PC-9 (cell line): ENCODE data around the gene XRCC3. TPM values are rescaled to one million over a fixed set of nuclear protein-coding genes. Genes with fewer than 3 reads are reported as not detected.
A peak's percentile ranks its signal among the peaks of the same experiment; 100 is the strongest.

Source experiments
- BruUV-seq: library from RNA; stranded (reverse); fragments of 400-500 nt; replicated peaks from 2 replicates; lab custom pipeline; 2021; lab: Mats Ljungman, UMichigan
- CTCF ChIA-PET: fragments of 300-600 bp; sonication (Branson Sonifier 250); formaldehyde crosslinking; loops from one replicate; lab custom pipeline; 2022; ENCODE audit warnings: antibody characterized with exemption; lab: Charles Lee
- POLR2A ChIA-PET: fragments of 300-600 bp; sonication (Branson Sonifier 250); formaldehyde crosslinking; loops from one replicate; lab custom pipeline; 2022; ENCODE audit warnings: antibody characterized with exemption; ENCODE audit not compliant: unreplicated experiment; lab: Charles Lee
- DNase-seq, 2 experiments: peaks; one replicate each; pipeline versions ENCODE4 v3.0.0 to v3.0.0-alpha.2; 2015 to 2022; ENCODE audit warnings: mixed read lengths in 1 of 2
- H2AFZ ChIP-seq: fragments of 200-600 bp; sonication (generic); 2 replicates; pipeline ENCODE4 v1.8.1; 2017; ENCODE audit warnings: antibody characterized with exemption
- H3F3A ChIP-seq: fragments of 200-600 bp; sonication (generic); 2 replicates; pipeline ENCODE4 v1.8.1; 2017; ENCODE audit warnings: antibody characterized with exemption, mild to moderate bottlenecking, low read depth; ENCODE audit not compliant: insufficient read depth
- H3K27ac ChIP-seq: fragments of 200-600 bp; sonication (generic); 2 replicates; pipeline ENCODE4 v1.6.1; 2016; ENCODE audit warnings: mixed run types
- H3K27me3 ChIP-seq: fragments of 200-600 bp; sonication (generic); 2 replicates; pipeline ENCODE4 v1.6.1; 2016; ENCODE audit warnings: low read depth, mixed run types; ENCODE audit not compliant: insufficient read depth
- H3K36me3 ChIP-seq: fragments of 200-600 bp; sonication (generic); 2 replicates; pipeline ENCODE4 v1.6.1; 2016; ENCODE audit warnings: low read depth, mixed run types
- H3K4me1 ChIP-seq: fragments of 200-600 bp; sonication (generic); replicated peaks from 2 replicates; pipeline ENCODE4 v1.6.1; 2016; ENCODE audit warnings: mixed run types; ENCODE audit not compliant: insufficient read depth
- H3K4me2 ChIP-seq: fragments of 200-600 bp; sonication (generic); 2 replicates; pipeline ENCODE4 v1.6.1; 2017; ENCODE audit warnings: mixed run types
- H3K4me3 ChIP-seq: fragments of 200-600 bp; sonication (generic); 2 replicates; pipeline ENCODE4 v1.6.1; 2016; ENCODE audit warnings: mixed run types
- H3K79me2 ChIP-seq: fragments of 200-600 bp; sonication (generic); 2 replicates; pipeline ENCODE4 v1.6.1; 2017; ENCODE audit warnings: low read depth, mixed run types
- H3K9me2 ChIP-seq: fragments of 200-600 bp; sonication (generic); 2 replicates; pipeline ENCODE4 v1.8.1; 2017; ENCODE audit warnings: mild to moderate bottlenecking; ENCODE audit not compliant: insufficient read depth
- H3K9me3 ChIP-seq: fragments of 200-600 bp; sonication (generic); 2 replicates; pipeline ENCODE4 v1.8.1; 2016; ENCODE audit warnings: low read depth; ENCODE audit not compliant: insufficient read depth
- H4K20me1 ChIP-seq: fragments of 200-600 bp; sonication (generic); 2 replicates; pipeline ENCODE4 v1.8.1; 2017; ENCODE audit not compliant: insufficient read depth
- EZH2 ChIP-seq: fragments of 200-600 bp; sonication (generic); IDR thresholded peaks from 2 replicates; pipeline ENCODE4 v1.8.0; 2017; ENCODE audit warnings: antibody characterized with exemption, low read depth
- intact Hi-C: fragments of 100-400 bp; cut with micrococcal nuclease; formaldehyde crosslinking; loops from one replicate; pipeline ENCODE4 v1.10.0; 2022; ENCODE audit not compliant: unreplicated experiment
- total RNA-seq: library from RNA; stranded (reverse); gene quantifications from 2 replicates; pipeline ENCODE4 v1.2.3, GENCODE V29; 2021
- TF ChIP-seq, protein P1 (sequence below): fragments of 200-600 bp; sonication (generic); conservative IDR thresholded peaks from 2 replicates; pipeline ENCODE4 v1.6.1; 2017; ENCODE audit warnings: mixed run types, antibody characterized with exemption, mild to moderate bottlenecking, moderate library complexity

XRCC3 gene
- total RNA-seq, 1 experiment from 2014 or later = 65.1 TPM

GRCh38 chr14:103716899-103717411 is 1.7 kb upstream of the XRCC3 start:
- BruUV-seq = no TSS peak
- no peak overlapping the region for H3K27ac ChIP-seq
- no peaks in the 10 kb centered on the region for H3K9me2 ChIP-seq
- H3K79me2 ChIP-seq = peaks cover 78% of the 10 kb centered on the region
- intact Hi-C loops = no loop called here
- ChIA-PET POLR2A (interaction anchor here (0.7 kb wide), 1 partner anchor 43 kb away, joined by 8 read pairs; no protein-coding TSS in a partner anchor), CTCF (no interaction called here)
- H3K27me3 ChIP-seq = no peaks in the 10 kb centered on the region
- peak overlapping the region; percentile 91 for H3K4me2 ChIP-seq
- DNase-seq = no peak
- H3K4me3 ChIP-seq = peak overlapping the region; percentile 79
- no peak for TF ChIP-seq EZH2
- TF ChIP-seq, protein P1, sequence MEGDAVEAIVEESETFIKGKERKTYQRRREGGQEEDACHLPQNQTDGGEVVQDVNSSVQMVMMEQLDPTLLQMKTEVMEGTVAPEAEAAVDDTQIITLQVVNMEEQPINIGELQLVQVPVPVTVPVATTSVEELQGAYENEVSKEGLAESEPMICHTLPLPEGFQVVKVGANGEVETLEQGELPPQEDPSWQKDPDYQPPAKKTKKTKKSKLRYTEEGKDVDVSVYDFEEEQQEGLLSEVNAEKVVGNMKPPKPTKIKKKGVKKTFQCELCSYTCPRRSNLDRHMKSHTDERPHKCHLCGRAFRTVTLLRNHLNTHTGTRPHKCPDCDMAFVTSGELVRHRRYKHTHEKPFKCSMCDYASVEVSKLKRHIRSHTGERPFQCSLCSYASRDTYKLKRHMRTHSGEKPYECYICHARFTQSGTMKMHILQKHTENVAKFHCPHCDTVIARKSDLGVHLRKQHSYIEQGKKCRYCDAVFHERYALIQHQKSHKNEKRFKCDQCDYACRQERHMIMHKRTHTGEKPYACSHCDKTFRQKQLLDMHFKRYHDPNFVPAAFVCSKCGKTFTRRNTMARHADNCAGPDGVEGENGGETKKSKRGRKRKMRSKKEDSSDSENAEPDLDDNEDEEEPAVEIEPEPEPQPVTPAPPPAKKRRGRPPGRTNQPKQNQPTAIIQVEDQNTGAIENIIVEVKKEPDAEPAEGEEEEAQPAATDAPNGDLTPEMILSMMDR = no peak
- peak overlapping the region; percentile 75; the same call in 1 of the 2 replicates for H2AFZ ChIP-seq
- H3K36me3 ChIP-seq = no peaks in the 10 kb centered on the region
- peaks cover 30% of the 10 kb centered on the region for H3K4me1 ChIP-seq
- peaks cover 33% of the 10 kb centered on the region; the same call in 1 of the 2 replicates for H3F3A ChIP-seq
- no peaks in the 10 kb centered on the region for H3K9me3 ChIP-seq
- peaks cover 25% of the 10 kb centered on the region for H4K20me1 ChIP-seq

DNA sequence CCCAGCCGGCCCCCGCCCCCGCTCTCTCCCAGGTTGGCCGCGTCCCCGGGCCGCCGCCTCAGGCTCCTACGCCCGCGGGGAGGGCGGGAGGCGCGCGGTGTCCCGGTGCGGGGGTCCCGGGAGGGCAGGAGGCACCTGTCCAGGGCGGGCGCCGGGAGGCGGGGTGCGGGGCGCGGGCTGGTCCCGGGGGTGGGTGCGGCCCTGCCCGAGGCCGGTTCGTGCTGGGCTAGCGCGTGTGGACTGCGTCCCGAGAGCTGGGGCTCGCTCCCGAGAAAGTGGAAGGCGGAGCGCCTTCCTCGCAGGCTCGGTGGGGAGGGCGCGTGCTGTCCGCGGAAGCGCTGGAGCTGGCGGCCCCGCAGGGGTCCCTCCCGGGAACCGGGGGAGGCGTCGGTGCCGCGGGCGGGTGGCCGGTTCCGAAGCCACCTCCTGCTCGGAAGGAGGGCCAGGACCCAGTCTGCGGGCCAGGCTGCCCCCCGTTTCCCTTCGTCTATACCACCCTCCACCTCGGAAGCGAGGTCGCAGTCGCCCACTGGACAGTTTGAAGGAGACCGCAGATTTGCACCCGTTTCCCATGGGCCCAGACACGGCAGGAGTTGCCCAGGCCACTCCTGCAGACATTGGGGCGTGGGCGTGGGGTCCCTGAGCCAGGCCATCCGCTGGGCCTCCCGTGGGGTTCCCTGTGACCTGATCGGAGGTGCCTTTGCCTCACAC is 995 bp upstream of the XRCC3 start:
- Histone ChIP-seq H3K4me1 (peaks cover 23% of the 10 kb centered on the region), H3K9me3 (no peaks in the 10 kb centered on the region), H3K4me3 (peak overlapping the region; percentile 79), H3F3A (peaks cover 28% of the 10 kb centered on the region; the same call in 1 of the 2 replicates), H3K4me2 (peak overlapping the region; percentile 91), H2AFZ (peak overlapping the region; percentile 75), H3K27me3 (no peaks in the 10 kb centered on the region), H3K79me2 (peaks cover 74% of the 10 kb centered on the region), H4K20me1 (peaks cover 20% of the 10 kb centered on the region), H3K27ac (no peak overlapping the region), H3K36me3 (no peaks in the 10 kb centered on the region), H3K9me2 (no peaks in the 10 kb centered on the region)
- POLR2A ChIA-PET = interaction anchor here (0.6 to 1.0 kb wide), 5 partner anchors 11 to 140 kb away, joined by 3 to 19 read pairs (median 4); no protein-coding TSS in a partner anchor
- DNase-seq = peak in 1 of 2 experiments; percentile 47
- intact Hi-C loops = no loop called here
- BruUV-seq = no TSS peak
- CTCF ChIA-PET = interaction anchor here (0.7 kb wide), 2 partner anchors 10 to 295 kb away, joined by 3 to 6 read pairs; no protein-coding TSS in a partner anchor
- no peak for TF ChIP-seq EZH2
- TF ChIP-seq, protein P1 = no peak

DNA sequence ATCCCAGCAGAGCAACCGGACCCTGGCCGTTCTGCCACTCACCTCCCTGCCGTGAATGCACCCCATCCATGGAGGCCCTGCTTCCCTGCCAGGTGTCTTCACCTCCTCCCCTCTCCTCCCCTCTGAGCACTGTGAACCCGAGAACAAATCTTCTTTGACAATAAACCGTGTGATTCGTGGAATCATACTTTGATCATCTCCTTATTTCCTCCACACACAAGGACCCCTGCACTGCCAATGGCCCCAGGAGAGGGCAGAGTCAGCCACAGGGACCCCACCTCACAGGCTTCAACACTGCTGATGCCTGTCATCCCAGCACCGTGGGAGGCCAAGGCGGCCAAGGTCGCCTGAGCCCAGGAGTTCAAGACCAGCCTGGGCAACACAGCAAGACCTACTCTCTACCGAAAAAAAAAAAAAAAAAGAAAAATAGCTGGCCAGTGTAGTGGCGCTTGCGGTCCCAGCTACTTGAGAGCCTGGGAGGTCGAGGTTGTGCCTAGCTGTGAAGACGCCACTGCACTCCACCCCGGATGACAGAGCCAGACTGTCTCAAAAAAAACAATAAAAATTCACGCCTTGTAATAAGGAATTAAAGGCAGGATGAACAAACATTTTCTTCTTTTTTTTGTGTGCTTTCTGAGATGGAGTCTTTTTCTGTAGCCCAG is 1.1 kb downstream of the XRCC3 start:
- H3K4me1 ChIP-seq = peaks cover 24% of the 10 kb centered on the region
- H3K4me3 ChIP-seq = peak overlapping the region; percentile 69
- H3K27ac ChIP-seq = peak overlapping the region; percentile 36; the same call in 1 of the 2 replicates
- H2AFZ ChIP-seq = no peak overlapping the region
- TF ChIP-seq, protein P1 = no peak
- TF ChIP-seq EZH2 = no peak
- intact Hi-C loops = loop anchor here (2.0 kb wide), 1 partner anchor 85 kb away; the partner anchor contains the start of gene KLC1
- H4K20me1 ChIP-seq = peaks cover 6% of the 10 kb centered on the region; the same call in 1 of the 2 replicates
- H3K9me3 ChIP-seq = no peaks in the 10 kb centered on the region
- peaks cover 43% of the 10 kb centered on the region; the same call in 1 of the 2 replicates for H3F3A ChIP-seq
- H3K79me2 ChIP-seq = peaks cover 53% of the 10 kb centered on the region
- H3K36me3 ChIP-seq = 0 out of 2 replicates have a peak, but pooled peaks cover 7% of the 10 kb centered on the region
- H3K4me2 ChIP-seq = peak overlapping the region; percentile 77
- H3K9me2 ChIP-seq = no peaks in the 10 kb centered on the region
- CTCF ChIA-PET = interaction anchor here (0.6 to 0.7 kb wide), 2 partner anchors 9 to 50 kb away, joined by 3 read pairs; no protein-coding TSS in a partner anchor
- BruUV-seq = TSS peak; percentile 70
- DNase-seq = no peak
- POLR2A ChIA-PET = no interaction called here
- no peaks in the 10 kb centered on the region for H3K27me3 ChIP-seq
